PFSK-1 (cell line): ENCODE results near the gene DGKK.

Experiments used
- POLR2AphosphoS5 ChIP-seq: IDR thresholded peaks from 2 replicates; pipeline ENCODE4 v1.6.1; 2012; ENCODE audit warnings: low read depth, mild to moderate bottlenecking, control low read depth, low read length, moderate library complexity
- REST ChIP-seq, 2 experiments: IDR thresholded peaks; 2 replicates each; pipeline versions ENCODE4 v1.6.1 to v1.8.0; 2011 to 2012; ENCODE audit warnings: low read depth in 2 of 2, low read length in 2 of 2, control low read depth in 1 of 2, inconsistent platforms in 1 of 2, mild to moderate bottlenecking in 1 of 2, moderate library complexity in 1 of 2; ENCODE audit not compliant: insufficient read depth in 1 of 2

- TF ChIP-seq POLR2AphosphoS5: no peak
- TF ChIP-seq REST (IDR thresholded peaks at IDR 0.05; ENCODE audit: insufficient read depth in 1 of 2, low read depth in 2 of 2, low read length in 2 of 2): no peak
Observed at GRCh38 chrX:50484662-50485061, 14.0 kb upstream of the DGKK start.
